ENCODE results near the gene TNFRSF6B.

Gene TNFRSF6B

GRCh38 chr20:63699466-63700198 is 3.2 kb downstream of the TNFRSF6B start:
- Histone ChIP-seq H3K4me3 (ENCODE audit: low read depth, low read length) (no peak overlapping the region; the same call in 1 of the 2 replicates), H3K27me3 (ENCODE audit: insufficient read depth, low read length) (no peaks in the 10 kb centered on the region), H3K79me2 (ENCODE audit: control insufficient read depth, insufficient read depth, low read length, unreplicated experiment) (no peaks in the 10 kb centered on the region), H2AFZ (ENCODE audit: low read length, unreplicated experiment) (no peak overlapping the region), H3K4me1 (ENCODE audit: control insufficient read depth, insufficient read depth, low read length, unreplicated experiment) (peaks cover 36% of the 10 kb centered on the region), H3K27ac (ENCODE audit: low read depth, low read length) (peak overlapping the region; percentile 97), H3K36me3 (ENCODE audit: insufficient read depth, low read length) (peaks cover 2% of the 10 kb centered on the region; the same call in 1 of the 2 replicates)

DNA sequence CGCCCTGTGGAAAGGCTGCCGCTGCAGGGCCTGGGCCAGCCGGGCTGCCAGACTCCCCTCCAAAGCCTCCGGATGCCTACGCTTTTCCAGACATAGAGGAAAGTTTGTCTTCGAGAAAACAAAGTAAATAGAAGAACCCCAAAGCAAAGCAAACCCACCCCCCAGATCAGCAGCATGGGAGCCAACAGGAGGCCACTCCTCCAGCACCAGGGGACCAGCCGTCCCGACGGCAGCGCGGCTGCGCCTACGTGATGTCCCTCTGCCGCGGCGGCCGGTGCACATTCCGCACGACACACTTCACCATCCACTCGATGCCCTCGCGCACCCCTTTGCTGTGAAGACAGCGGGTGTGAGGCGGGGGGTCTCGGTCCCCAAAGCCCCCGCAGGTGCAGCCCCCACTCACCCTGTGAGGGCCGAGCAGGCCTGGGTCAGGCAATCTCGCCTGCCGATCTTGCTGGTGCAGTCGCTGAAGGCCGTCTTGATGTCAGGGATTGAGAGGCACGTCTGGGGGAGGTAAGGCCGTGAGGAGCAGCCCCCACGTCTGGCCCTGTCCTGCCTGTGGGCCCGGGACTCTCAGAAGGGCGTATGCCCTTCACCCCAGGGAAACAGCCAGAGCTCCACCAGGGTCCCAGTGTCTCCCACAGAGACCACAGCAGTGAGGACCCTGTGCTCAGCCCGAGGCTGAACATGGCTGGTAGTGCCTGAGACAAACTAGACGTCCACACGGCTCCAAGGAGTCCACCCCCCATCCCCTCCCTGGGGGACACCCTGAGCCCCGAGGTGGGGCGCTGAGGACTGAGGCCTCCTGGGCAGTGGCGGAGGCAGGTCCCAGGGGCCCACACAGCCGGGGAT is 4.0 kb downstream of the TNFRSF6B start:
- peaks cover 38% of the 10 kb centered on the region for H3K4me1 ChIP-seq (ENCODE audit: control insufficient read depth, insufficient read depth, low read length, unreplicated experiment)
- H3K36me3 ChIP-seq (ENCODE audit: insufficient read depth, low read length): peaks cover 2% of the 10 kb centered on the region; the same call in 1 of the 2 replicates
- peak overlapping the region; percentile 97; the same call in 1 of the 2 replicates for H3K27ac ChIP-seq (ENCODE audit: low read depth, low read length)
- no peak overlapping the region for H3K4me3 ChIP-seq (ENCODE audit: low read depth, low read length)
- H3K79me2 ChIP-seq (ENCODE audit: control insufficient read depth, insufficient read depth, low read length, unreplicated experiment): peaks cover 5% of the 10 kb centered on the region
- no peaks in the 10 kb centered on the region for H3K27me3 ChIP-seq (ENCODE audit: insufficient read depth, low read length)
- no peak overlapping the region for H2AFZ ChIP-seq (ENCODE audit: low read length, unreplicated experiment)

DNA sequence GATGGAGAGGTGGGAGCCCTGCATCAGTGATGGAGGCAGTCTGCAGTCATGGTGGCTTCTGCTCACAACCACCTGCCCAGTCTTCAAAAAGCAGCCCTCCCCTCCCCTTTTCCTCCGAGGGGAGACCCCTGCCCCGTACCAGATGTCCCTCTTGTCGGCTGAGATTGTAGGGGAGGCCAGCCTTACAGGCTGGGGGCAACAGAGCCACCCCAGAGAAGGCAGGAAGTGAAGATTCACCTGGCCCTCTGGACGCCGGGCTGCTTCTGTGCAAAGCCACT is 4.5 kb downstream of the TNFRSF6B start:
- no peak overlapping the region for H3K4me3 ChIP-seq (ENCODE audit: low read depth, low read length)
- H3K79me2 ChIP-seq (ENCODE audit: control insufficient read depth, insufficient read depth, low read length, unreplicated experiment): peaks cover 10% of the 10 kb centered on the region
- peaks cover 2% of the 10 kb centered on the region; the same call in 1 of the 2 replicates for H3K36me3 ChIP-seq (ENCODE audit: insufficient read depth, low read length)
- H3K4me1 ChIP-seq (ENCODE audit: control insufficient read depth, insufficient read depth, low read length, unreplicated experiment): peaks cover 44% of the 10 kb centered on the region
- no peak overlapping the region for H2AFZ ChIP-seq (ENCODE audit: low read length, unreplicated experiment)
- no peaks in the 10 kb centered on the region for H3K27me3 ChIP-seq (ENCODE audit: insufficient read depth, low read length)
- H3K27ac ChIP-seq (ENCODE audit: low read depth, low read length): no peak overlapping the region

GRCh38 chr20:63701329-63702035 is 5.0 kb downstream of the TNFRSF6B start:
- Histone ChIP-seq H3K4me1 (ENCODE audit: control insufficient read depth, insufficient read depth, low read length, unreplicated experiment) (peaks cover 49% of the 10 kb centered on the region), H3K27me3 (ENCODE audit: insufficient read depth, low read length) (no peaks in the 10 kb centered on the region), H3K4me3 (ENCODE audit: low read depth, low read length) (no peak overlapping the region), H3K27ac (ENCODE audit: low read depth, low read length) (no peak overlapping the region), H3K36me3 (ENCODE audit: insufficient read depth, low read length) (peaks cover 2% of the 10 kb centered on the region; the same call in 1 of the 2 replicates), H3K79me2 (ENCODE audit: control insufficient read depth, insufficient read depth, low read length, unreplicated experiment) (peaks cover 15% of the 10 kb centered on the region), H2AFZ (ENCODE audit: low read length, unreplicated experiment) (no peak overlapping the region)

DNA sequence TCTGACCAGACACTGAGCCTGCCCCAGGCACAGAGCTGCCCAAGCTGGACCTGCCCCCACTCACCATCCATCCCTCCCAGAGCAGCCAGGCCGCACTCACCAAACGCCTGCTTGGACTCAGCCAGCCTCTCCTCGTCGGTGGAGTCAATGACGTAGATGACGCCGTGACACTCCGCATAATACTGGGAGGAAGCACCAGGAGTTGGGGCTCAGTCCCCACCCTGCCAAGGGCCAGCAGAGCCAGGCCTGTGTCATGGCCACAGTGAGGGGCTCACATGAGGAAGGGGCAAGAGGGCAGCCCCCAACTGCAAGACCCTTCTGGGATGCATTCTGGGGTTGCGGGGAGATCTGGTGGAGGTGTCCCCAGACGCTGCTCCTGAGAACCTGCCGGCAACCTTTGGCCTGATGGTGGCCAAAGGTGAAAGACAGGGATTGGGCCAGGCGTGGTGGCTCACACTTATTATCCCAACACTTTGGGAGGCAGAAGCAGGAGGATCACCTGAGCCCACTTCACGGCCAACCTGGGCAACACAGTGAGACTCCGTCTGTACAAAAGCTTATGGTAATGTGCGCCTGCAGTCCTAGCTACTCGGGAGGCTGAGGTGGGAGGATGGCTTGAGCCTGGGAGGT is 5.7 kb downstream of the TNFRSF6B start:
- no peak overlapping the region for H2AFZ ChIP-seq (ENCODE audit: low read length, unreplicated experiment)
- no peak overlapping the region for H3K27ac ChIP-seq (ENCODE audit: low read depth, low read length)
- H3K4me1 ChIP-seq (ENCODE audit: control insufficient read depth, insufficient read depth, low read length, unreplicated experiment): peaks cover 52% of the 10 kb centered on the region
- peaks cover 1% of the 10 kb centered on the region; the same call in 1 of the 2 replicates for H3K36me3 ChIP-seq (ENCODE audit: insufficient read depth, low read length)
- peaks cover 22% of the 10 kb centered on the region for H3K79me2 ChIP-seq (ENCODE audit: control insufficient read depth, insufficient read depth, low read length, unreplicated experiment)
- no peak overlapping the region for H3K4me3 ChIP-seq (ENCODE audit: low read depth, low read length)
- H3K27me3 ChIP-seq (ENCODE audit: insufficient read depth, low read length): no peaks in the 10 kb centered on the region

- H3K36me3 ChIP-seq (ENCODE audit: insufficient read depth, low read length): no peaks in the 10 kb centered on the region
- peaks cover 44% of the 10 kb centered on the region for H3K4me1 ChIP-seq (ENCODE audit: control insufficient read depth, insufficient read depth, low read length, unreplicated experiment)
- no peak overlapping the region for H3K4me3 ChIP-seq (ENCODE audit: low read depth, low read length)
- peaks cover 29% of the 10 kb centered on the region for H3K79me2 ChIP-seq (ENCODE audit: control insufficient read depth, insufficient read depth, low read length, unreplicated experiment)
- no peak overlapping the region for H3K27ac ChIP-seq (ENCODE audit: low read depth, low read length)
- H2AFZ ChIP-seq (ENCODE audit: low read length, unreplicated experiment): no peak overlapping the region
- H3K27me3 ChIP-seq (ENCODE audit: insufficient read depth, low read length): no peaks in the 10 kb centered on the region
Observed at GRCh38 chr20:63702751-63703470, 6.5 kb downstream of the TNFRSF6B start.

- Histone ChIP-seq H2AFZ (ENCODE audit: low read length, unreplicated experiment) (no peak overlapping the region), H3K4me3 (ENCODE audit: low read depth, low read length) (no peak overlapping the region), H3K4me1 (ENCODE audit: control insufficient read depth, insufficient read depth, low read length, unreplicated experiment) (peaks cover 38% of the 10 kb centered on the region), H3K36me3 (ENCODE audit: insufficient read depth, low read length) (no peaks in the 10 kb centered on the region), H3K27ac (ENCODE audit: low read depth, low read length) (no peak overlapping the region), H3K79me2 (ENCODE audit: control insufficient read depth, insufficient read depth, low read length, unreplicated experiment) (peaks cover 35% of the 10 kb centered on the region), H3K27me3 (ENCODE audit: insufficient read depth, low read length) (no peaks in the 10 kb centered on the region)
Observed at GRCh38 chr20:63703471-63703975, 7.1 kb downstream of the TNFRSF6B start.

GRCh38 chr20:63703976-63704748 is 7.7 kb downstream of the TNFRSF6B start:
- H3K36me3 ChIP-seq (ENCODE audit: insufficient read depth, low read length): no peaks in the 10 kb centered on the region

DNA sequence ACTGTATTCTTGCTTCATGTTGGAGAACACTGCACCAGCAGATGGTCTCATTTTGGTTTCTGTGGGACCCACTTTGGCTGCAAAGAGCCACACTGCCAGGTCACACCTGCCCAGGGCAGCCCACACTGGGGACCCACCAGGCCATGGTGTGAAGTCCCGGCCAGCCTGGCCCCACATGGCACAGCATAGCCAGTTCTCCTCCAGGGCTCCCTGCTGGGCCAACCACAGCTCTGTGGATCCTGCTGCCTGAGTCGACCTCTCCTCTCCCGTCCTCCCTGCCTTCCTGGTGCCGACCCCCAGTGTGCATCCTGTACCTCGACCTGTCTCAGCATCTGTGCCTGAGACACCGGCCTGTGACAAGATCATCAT is 8.3 kb downstream of the TNFRSF6B start:
- no peak overlapping the region for H3K4me3 ChIP-seq (ENCODE audit: low read depth, low read length)
- H2AFZ ChIP-seq (ENCODE audit: low read length, unreplicated experiment): no peak overlapping the region
- no peaks in the 10 kb centered on the region for H3K27me3 ChIP-seq (ENCODE audit: insufficient read depth, low read length)
- H3K4me1 ChIP-seq (ENCODE audit: control insufficient read depth, insufficient read depth, low read length, unreplicated experiment): peaks cover 34% of the 10 kb centered on the region
- peaks cover 46% of the 10 kb centered on the region for H3K79me2 ChIP-seq (ENCODE audit: control insufficient read depth, insufficient read depth, low read length, unreplicated experiment)
- H3K36me3 ChIP-seq (ENCODE audit: insufficient read depth, low read length): no peaks in the 10 kb centered on the region
- no peak overlapping the region for H3K27ac ChIP-seq (ENCODE audit: low read depth, low read length)

More at GRCh38 chr20:63703976-63704748, 7.7 kb downstream of the TNFRSF6B start:
- Histone ChIP-seq H3K4me3 (ENCODE audit: low read depth, low read length) (no peak overlapping the region), H3K27me3 (ENCODE audit: insufficient read depth, low read length) (no peaks in the 10 kb centered on the region), H3K4me1 (ENCODE audit: control insufficient read depth, insufficient read depth, low read length, unreplicated experiment) (peaks cover 39% of the 10 kb centered on the region), H3K27ac (ENCODE audit: low read depth, low read length) (no peak overlapping the region), H2AFZ (ENCODE audit: low read length, unreplicated experiment) (no peak overlapping the region), H3K79me2 (ENCODE audit: control insufficient read depth, insufficient read depth, low read length, unreplicated experiment) (peaks cover 42% of the 10 kb centered on the region)

Measured in ACC112 (cell line).